BLaER1 treated with 17β-estradiol and CSF1 and Interleukin-3, amounts not matched to agents 10 nM and 100 nM (cell line): Measurements from ENCODE around the gene DTX1.

Experiments used
- H3K27ac ChIP-seq, 11 experiments: shearing (Covaris generic); formaldehyde crosslinking; 2 replicates each; pipeline ENCODE4 v1.8.1; 2022
- H3K27me3 ChIP-seq, 11 experiments: shearing (Covaris generic); formaldehyde crosslinking; 2 replicates each; pipeline ENCODE4 v1.8.1; 2022
- H3K36me3 ChIP-seq, 11 experiments: shearing (Covaris generic); formaldehyde crosslinking; 2 replicates each; pipeline ENCODE4 v1.8.1; 2022
- H3K4me1 ChIP-seq, 10 experiments: shearing (Covaris generic); formaldehyde crosslinking; 2 replicates each; pipeline ENCODE4 v1.8.1; 2022
- H3K4me2 ChIP-seq, 11 experiments: shearing (Covaris generic); formaldehyde crosslinking; 2 replicates each; pipeline ENCODE4 v1.8.1; 2022
- H3K4me3 ChIP-seq, 10 experiments: shearing (Covaris generic); formaldehyde crosslinking; 2 replicates each; pipeline ENCODE4 v1.8.1; 2022
- H3K9ac ChIP-seq, 11 experiments: shearing (Covaris generic); formaldehyde crosslinking; 2 replicates each; pipeline ENCODE4 v1.8.1; 2022
- H3K9me3 ChIP-seq, 11 experiments: shearing (Covaris generic); formaldehyde crosslinking; replicated peaks in 1 of 11; 2 replicates each; pipeline ENCODE4 v1.8.1; 2022
- H4K20me1 ChIP-seq, 11 experiments: shearing (Covaris generic); formaldehyde crosslinking; 2 replicates each; pipeline ENCODE4 v1.8.1; 2022
- Cebpa-rat ChIP-seq, 11 experiments: shearing (Covaris generic); IDR thresholded peaks; 2 replicates each; pipeline ENCODE4 v1.8.1; 2022

The DTX1 gene

DNA sequence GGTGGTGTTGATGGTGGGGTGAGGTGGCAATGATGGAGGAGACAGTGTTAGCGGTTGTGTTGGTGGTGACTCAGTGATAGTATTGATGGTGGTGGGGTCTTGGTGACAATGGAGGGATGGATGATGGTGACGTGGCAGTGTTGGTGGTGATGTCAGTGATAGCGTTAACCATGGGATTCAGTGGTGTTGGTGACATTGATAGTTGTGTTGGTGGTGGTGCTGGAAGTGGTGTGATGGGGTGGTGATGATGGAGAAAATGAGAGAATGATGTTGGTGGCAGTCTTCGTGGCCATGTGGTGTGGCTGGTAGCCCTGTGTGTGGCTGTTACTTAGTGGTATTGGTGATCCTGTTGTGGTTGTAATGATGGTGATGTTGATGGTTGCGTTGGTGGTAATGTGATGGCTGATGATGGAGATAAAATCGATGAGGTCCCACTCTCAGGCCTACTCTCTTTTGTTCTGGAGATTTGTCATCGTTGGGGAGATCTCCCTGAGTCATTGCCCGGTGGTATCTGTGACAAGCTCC lies 2.6 kb downstream of the DTX1 start:
- peaks cover 3 to 54% (median 37%) of the 10 kb centered on the region in 11 experiments; a peak in 20 of 22 replicates for H4K20me1 ChIP-seq
- TF ChIP-seq Cebpa-rat (IDR thresholded peaks at IDR 0.05) = no peak
- H3K27me3 ChIP-seq = peaks cover 12 to 28% (median 19%) of the 10 kb centered on the region in 11 experiments; a peak in 15 of 22 replicates
- no peak overlapping the region for H3K27ac ChIP-seq
- H3K36me3 ChIP-seq = no peaks in the 10 kb centered on the region
- peak overlapping the region in 1 of 10 experiments; percentile 93; a peak in 1 of 20 replicates for H3K4me3 ChIP-seq
- peak overlapping the region in 8 of 11 experiments; percentile 6 to 98 (median 66); a peak in 12 of 22 replicates for H3K4me2 ChIP-seq
- H3K9ac ChIP-seq = no peak overlapping the region
- no peaks in the 10 kb centered on the region for H3K9me3 ChIP-seq
- H3K4me1 ChIP-seq = peaks cover 56 to 92% (median 86%) of the 10 kb centered on the region in 10 experiments

DNA sequence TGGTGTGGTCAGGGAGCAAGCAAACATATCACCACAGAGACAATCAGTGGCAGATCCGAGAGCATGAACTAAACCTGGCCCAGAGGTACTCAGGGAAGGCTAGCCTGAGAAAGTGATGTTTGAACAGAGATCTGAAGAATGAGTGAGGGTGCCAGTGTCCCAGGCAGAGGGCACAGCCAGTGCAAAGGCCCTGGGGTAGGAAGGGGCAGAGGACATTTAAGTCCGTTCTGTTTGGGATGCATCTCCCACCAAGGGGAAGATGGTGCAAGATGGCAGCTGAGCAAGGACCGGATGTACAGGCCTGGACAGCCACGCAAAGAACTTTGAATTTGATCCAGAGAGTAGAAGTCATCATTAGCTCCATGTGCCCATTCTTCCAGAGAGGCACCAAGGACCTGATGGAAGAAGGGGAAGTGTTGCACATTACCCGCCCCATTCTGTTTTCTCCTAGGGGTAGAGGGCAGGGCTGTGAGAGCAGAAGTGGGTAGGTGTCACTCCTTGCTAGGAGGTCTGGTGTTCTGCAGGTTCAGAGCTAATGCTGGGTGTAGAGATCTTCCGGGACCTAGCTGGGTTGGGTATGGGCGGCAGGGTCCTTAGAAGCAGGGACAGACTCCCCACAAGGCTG lies 3.9 kb downstream of the DTX1 start:
- peaks cover 55 to 92% (median 87%) of the 10 kb centered on the region in 10 experiments for H3K4me1 ChIP-seq

DNA sequence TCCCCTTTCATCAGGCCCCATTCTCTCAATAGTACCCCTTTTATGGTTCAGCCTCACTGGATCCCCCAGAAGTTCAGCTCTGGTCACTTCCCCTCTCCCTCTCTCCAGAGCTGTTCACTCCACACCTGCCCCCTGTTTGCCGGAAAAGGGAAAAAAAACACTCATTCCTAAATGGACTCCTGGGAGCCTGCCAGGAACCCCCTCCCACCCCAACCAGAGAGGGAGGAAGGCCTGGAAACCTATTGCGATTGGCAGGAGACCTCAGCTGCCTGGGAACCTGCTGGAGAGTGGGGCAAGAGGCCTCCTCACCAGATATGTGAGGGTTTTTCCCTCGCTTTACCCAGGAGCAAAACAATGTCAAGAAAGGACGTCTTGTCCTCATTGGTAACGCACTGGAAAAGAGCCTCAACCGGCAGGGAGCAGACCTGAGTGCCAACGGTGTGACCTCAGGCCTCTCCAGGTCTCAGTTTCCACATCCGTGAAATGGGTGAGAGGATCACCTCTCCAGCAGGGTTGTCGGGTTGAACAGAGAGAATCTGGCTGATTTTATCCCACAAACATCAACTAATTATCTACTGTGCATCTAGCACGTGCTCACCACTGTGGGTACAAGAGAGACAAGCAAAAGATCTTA lies 4.6 kb downstream of the DTX1 start:
- H3K36me3 ChIP-seq = no peaks in the 10 kb centered on the region
- TF ChIP-seq Cebpa-rat (IDR thresholded peaks at IDR 0.05) = no peak
- peaks cover 18 to 70% (median 53%) of the 10 kb centered on the region in 11 experiments; a peak in 21 of 22 replicates for H4K20me1 ChIP-seq
- H3K27ac ChIP-seq = peak overlapping the region in 1 of 11 experiments; percentile 24; a peak in 1 of 22 replicates
- peak overlapping the region; percentile 7 to 98 (median 90); a peak in 19 of 22 replicates for H3K4me2 ChIP-seq
- peaks cover 3 to 19% (median 10%) of the 10 kb centered on the region in 11 experiments; a peak in 14 of 22 replicates for H3K27me3 ChIP-seq
- H3K9ac ChIP-seq = 0 out of 22 replicates have a peak overlapping the region, but pooled peaks of 1 of the 11 experiments have one; percentile 25
- H3K4me1 ChIP-seq = peaks cover 55 to 91% (median 84%) of the 10 kb centered on the region in 10 experiments
- H3K4me3 ChIP-seq = no peak overlapping the region
- no peaks in the 10 kb centered on the region for H3K9me3 ChIP-seq

More for the DNA sequence above, 3.9 kb downstream of the DTX1 start:
- TF ChIP-seq Cebpa-rat (IDR thresholded peaks at IDR 0.05) = no peak
- Histone ChIP-seq H3K27me3 (peaks cover 10 to 26% (median 18%) of the 10 kb centered on the region in 11 experiments; a peak in 15 of 22 replicates), H3K9ac (0 out of 22 replicates have a peak overlapping the region, but pooled peaks of 1 of the 11 experiments have one; percentile 25), H4K20me1 (peaks cover 17 to 65% (median 49%) of the 10 kb centered on the region in 11 experiments; a peak in 21 of 22 replicates), H3K36me3 (no peaks in the 10 kb centered on the region), H3K9me3 (no peaks in the 10 kb centered on the region), H3K27ac (no peak overlapping the region), H3K4me2 (peak overlapping the region; percentile 7 to 98 (median 90); a peak in 19 of 22 replicates), H3K4me3 (no peak overlapping the region)

DNA sequence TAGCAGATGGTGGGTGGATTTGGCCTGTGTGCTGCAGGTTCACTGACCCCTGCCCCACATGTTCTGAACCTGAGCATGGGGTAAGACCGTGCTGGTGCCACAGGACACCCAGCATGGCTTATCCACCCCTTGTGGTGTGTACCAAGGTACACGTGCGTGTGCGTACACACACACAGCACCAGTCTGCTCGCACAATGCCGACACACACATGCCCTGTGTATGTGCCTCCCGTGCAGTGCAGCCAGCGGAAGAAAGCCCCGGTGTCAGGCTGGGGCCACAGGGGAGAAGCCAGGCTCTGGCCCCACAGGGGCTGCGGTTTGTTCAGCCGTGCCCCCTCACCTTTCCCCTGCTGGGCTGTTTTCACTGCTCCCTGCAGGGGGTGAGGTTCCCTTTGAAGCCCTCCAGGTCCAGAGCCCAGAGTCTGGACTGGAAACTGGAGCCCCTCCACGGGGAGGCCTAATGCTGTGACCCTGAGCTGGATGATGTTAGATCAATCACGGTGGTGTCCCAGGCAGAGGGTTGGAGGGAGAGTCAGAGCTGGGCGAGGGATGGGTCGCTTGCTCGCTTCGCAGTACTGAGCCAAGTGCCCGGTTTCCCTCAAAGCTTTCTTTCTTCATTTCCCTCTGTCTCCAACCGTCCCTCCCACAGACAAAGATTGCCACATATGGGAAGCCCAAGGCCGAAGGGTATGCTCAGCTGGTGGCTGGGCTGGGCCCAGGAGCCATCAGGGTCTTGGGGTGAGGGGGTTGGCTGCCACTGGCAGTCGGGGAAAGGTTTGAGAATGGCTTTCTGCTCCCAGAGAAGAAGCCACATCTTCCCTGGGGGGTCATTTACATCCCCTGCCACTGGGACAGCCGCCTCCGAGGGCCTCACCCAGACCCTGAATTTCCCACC lies 6.2 kb downstream of the DTX1 start:
- peak overlapping the region; percentile 78 to 98 (median 90) for H3K4me2 ChIP-seq
- peak overlapping the region in 10 of 11 experiments; percentile 7 to 71 (median 36); a peak in 13 of 22 replicates for H3K9ac ChIP-seq
- peaks cover 51 to 97% (median 81%) of the 10 kb centered on the region in 10 experiments for H3K4me1 ChIP-seq
- H3K27ac ChIP-seq = peak overlapping the region in 7 of 11 experiments; percentile 5 to 69 (median 49); a peak in 11 of 22 replicates
- peaks cover 18 to 85% (median 58%) of the 10 kb centered on the region in 11 experiments; a peak in 21 of 22 replicates for H4K20me1 ChIP-seq
- H3K36me3 ChIP-seq = 0 out of 22 replicates have a peak, but pooled peaks cover 0 to 3% (median 0%) of the 10 kb centered on the region in 11 experiments
- H3K9me3 ChIP-seq = no peaks in the 10 kb centered on the region
- H3K4me3 ChIP-seq = peak overlapping the region in 4 of 10 experiments; percentile 21 to 46 (median 24); a peak in 5 of 20 replicates
- peak in 3 of 11 experiments; percentile 11 to 42 (median 28); a peak in 1 of 22 replicates for TF ChIP-seq Cebpa-rat (IDR thresholded peaks at IDR 0.05)
- H3K27me3 ChIP-seq = peaks cover 0 to 3% (median 0%) of the 10 kb centered on the region in 11 experiments; a peak in 2 of 22 replicates

DNA sequence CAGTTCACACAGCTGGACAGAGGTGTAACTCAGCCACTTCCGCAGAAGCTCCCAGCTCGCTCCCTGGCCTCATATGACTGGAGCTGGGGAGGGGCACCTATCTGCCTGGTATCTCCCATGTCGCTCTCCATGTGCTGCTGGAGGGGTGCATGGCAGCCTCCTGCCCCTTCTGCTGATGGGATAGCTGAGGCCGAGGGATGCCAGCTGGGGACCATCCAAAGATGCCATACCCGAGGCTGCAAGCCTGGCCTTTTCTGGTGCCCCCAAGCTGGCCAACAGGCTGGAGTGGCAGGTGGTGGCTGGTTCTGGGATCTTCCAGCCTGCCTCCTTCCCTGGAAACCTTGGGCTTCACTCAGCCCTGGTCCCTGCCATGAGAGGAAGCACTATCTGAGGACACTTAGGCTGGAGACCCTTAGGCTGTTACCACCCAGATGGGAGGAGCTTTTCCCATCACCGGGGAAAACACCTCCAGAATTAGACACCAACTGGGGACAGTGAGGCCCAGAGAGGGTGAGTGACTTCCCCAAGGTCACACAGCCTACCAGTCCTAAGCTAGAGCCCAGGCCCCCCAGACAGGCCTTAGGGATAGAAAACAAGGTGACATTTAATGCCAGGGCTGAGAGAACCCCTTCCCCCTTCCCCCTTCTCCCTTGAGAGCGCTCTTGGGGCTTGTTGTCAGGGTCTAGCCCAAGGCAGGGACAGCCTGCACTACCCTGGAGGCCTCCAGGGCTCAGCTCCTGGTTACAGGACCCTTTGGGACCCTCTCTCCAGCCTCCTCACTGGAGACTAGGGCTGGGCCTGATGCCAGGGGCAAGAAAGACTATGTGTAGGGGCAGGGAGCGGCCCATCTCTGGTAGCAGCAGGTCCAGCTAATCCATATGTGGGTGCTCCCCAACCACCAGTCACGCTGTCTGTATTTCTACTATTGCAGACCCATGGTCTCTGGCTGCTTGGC lies 7.1 kb downstream of the DTX1 start:
- no peak for TF ChIP-seq Cebpa-rat (IDR thresholded peaks at IDR 0.05)
- Histone ChIP-seq H3K4me3 (no peak overlapping the region; a peak in 1 of 20 replicates), H3K27ac (peak overlapping the region in 5 of 11 experiments; percentile 28 to 69 (median 59); a peak in 8 of 22 replicates), H4K20me1 (peaks cover 24 to 94% (median 54%) of the 10 kb centered on the region in 11 experiments; a peak in 21 of 22 replicates), H3K36me3 (0 out of 22 replicates have a peak, but pooled peaks cover 0 to 3% (median 0%) of the 10 kb centered on the region in 11 experiments), H3K9me3 (no peaks in the 10 kb centered on the region), H3K4me2 (peak overlapping the region; percentile 78 to 98 (median 90)), H3K9ac (peak overlapping the region in 5 of 11 experiments; percentile 31 to 71 (median 63); a peak in 6 of 22 replicates), H3K27me3 (no peaks in the 10 kb centered on the region), H3K4me1 (peaks cover 55 to 97% (median 79%) of the 10 kb centered on the region in 10 experiments)

DNA sequence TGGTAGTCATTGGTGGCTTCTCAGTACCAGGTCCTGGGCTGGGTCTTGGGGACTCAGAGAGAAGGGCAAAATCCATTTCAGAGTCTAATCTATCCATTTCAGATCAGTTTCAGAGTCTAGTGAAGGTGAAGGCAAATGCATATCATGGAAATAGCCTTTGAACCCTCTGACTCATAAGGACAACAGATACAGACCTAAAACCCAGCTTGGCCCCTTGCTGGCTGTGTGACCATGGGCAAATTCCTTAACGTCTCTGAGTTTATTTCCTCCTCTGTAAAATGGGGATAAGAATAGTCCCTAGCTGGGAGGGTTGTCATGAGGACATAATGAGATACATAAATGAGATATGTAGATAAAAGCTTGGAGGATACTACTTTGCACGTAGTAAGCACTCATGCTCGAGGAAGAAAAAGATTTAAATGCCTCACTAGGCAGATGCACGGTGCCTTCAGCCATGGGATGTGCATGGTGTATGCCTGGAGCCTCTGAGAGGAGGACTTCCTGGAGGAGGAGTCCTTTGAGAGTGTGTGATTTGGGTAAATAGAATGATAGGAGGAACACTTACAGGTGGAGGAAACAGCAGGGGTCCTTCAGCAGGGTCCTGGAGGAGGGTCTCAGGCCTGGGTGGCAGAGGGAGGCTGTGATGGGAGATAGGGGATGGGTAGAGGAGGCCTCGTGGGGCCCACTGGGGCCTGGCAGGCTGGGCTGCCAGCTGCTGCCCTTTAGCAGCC lies 8.0 kb downstream of the DTX1 start:
- no peaks in the 10 kb centered on the region for H3K9me3 ChIP-seq
- no peak for TF ChIP-seq Cebpa-rat (IDR thresholded peaks at IDR 0.05)
- peak overlapping the region in 1 of 11 experiments; percentile 68; a peak in 2 of 22 replicates for H3K27ac ChIP-seq
- no peak overlapping the region; a peak in 1 of 20 replicates for H3K4me3 ChIP-seq
- H3K27me3 ChIP-seq = no peaks in the 10 kb centered on the region
- peaks cover 24 to 95% (median 53%) of the 10 kb centered on the region in 11 experiments; a peak in 21 of 22 replicates for H4K20me1 ChIP-seq
- 0 out of 22 replicates have a peak, but pooled peaks cover 0 to 3% (median 0%) of the 10 kb centered on the region in 11 experiments for H3K36me3 ChIP-seq
- H3K4me2 ChIP-seq = peak overlapping the region; percentile 78 to 98 (median 90)
- H3K9ac ChIP-seq = peak overlapping the region in 1 of 11 experiments; percentile 66; a peak in 3 of 22 replicates
- H3K4me1 ChIP-seq = peaks cover 61 to 97% (median 83%) of the 10 kb centered on the region in 10 experiments
